ENCODE data around the gene CIDEB.

Gene CIDEB

DNA sequence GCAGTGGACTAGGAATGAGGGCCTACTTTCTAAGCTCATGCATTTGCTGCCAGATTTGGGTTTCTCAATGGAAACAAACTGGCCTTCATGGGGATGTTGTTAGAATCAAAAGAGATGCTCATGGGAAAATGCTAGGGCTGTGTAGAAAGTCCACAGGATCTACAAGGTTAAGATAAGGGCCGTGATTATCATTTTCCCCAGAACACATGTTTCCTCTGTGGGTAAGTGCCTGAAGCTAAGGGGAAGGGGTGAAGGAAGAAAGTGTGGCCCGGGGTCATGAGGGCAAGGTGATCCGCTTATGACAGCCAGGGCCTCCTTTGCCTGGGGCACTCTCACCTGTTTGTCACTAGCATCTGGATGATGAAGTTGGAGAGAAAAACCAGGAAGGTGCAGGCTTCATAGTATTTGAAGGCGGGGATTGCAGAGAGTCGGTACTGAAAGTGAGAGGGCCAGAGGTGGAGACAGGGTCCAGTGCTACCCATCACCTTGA is 17.3 kb upstream of the CIDEB start:
- no peak overlapping the region for H3K27ac Mint-ChIP-seq
- no peaks in the 10 kb centered on the region for H3K27me3 Mint-ChIP-seq

DNA sequence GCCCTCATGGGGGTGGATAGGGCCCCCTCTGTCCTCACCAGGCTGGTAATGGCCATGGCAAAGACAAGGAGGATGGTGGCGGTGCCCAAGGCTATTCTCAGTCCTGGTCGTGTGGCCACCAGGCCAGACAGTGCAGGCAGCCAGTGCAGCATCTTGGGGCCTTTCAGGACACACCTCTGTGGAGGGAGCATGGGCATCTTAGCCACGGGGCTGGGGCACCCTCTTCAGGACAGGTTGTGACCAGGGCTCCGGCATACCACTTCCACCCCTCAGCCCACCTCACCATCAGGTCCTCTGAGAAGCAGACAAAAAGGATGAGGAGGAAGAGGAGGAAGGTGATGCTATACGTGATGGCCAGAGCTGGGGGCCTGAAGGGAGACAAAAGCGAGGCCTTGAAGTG is 16.2 kb upstream of the CIDEB start:
- Mint-ChIP-seq H3K9me3 (no peaks in the 10 kb centered on the region), H3K36me3 (ENCODE audit: low read depth) (no peaks in the 10 kb centered on the region), H3K4me1 (ENCODE audit: low read depth) (peaks cover 13% of the 10 kb centered on the region), H3K4me3 (no peak overlapping the region), H3K27me3 (no peaks in the 10 kb centered on the region), H3K27ac (no peak overlapping the region)

More for the DNA sequence above, 17.3 kb upstream of the CIDEB start:
- H3K9me3 Mint-ChIP-seq: no peaks in the 10 kb centered on the region
- H3K4me1 Mint-ChIP-seq (ENCODE audit: low read depth): peaks cover 23% of the 10 kb centered on the region
- no peaks in the 10 kb centered on the region for H3K36me3 Mint-ChIP-seq (ENCODE audit: low read depth)
- no peak overlapping the region for H3K4me3 Mint-ChIP-seq

DNA sequence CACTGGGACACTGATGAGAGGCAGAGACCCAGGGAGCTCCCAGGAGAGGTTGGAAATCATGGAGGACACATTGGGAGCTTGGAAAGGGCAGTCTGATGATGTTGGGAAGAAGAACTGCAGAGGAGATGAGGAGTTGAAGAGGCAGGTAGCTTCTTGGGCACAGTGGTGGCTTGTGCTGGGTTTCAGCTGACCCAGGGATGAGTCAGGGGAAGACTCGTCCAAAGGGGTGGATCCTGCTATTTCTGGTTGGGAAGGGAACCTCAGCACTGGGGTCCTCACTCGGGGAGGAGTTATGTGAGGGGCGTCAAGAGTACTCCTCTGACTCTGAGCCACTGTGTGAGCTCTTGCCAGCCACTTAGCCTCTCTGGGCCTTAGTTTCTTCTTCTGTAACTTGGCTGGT is 15.6 kb upstream of the CIDEB start:
- no peak overlapping the region for H3K4me3 Mint-ChIP-seq
- H3K27ac Mint-ChIP-seq: no peak overlapping the region
- no peaks in the 10 kb centered on the region for H3K9me3 Mint-ChIP-seq
- no peaks in the 10 kb centered on the region for H3K36me3 Mint-ChIP-seq (ENCODE audit: low read depth)
- peaks cover 7% of the 10 kb centered on the region for H3K4me1 Mint-ChIP-seq (ENCODE audit: low read depth)
- H3K27me3 Mint-ChIP-seq: no peaks in the 10 kb centered on the region

DNA sequence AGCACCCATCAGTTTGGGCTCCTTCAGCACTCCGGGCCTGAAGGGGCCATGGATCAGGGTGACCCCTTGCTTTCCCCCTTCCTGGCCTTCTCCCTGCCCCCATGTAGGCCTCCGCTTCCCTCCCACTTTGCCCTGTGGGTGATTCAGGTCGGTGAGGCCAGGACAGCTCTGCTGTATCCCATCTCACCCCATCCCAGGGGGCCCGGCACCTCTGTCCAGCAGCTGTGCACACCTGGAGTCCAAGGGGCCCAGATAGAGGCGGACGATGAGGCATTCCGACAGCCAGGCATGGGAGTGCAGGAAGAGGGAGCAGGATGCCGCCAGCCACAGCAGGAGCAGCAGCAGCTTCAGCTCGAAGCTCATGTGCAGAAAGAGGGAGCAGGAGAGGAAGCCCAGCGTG is 14.9 kb upstream of the CIDEB start:
- Mint-ChIP-seq H3K4me1 (ENCODE audit: low read depth) (peaks cover 9% of the 10 kb centered on the region), H3K36me3 (ENCODE audit: low read depth) (no peaks in the 10 kb centered on the region), H3K4me3 (no peak overlapping the region), H3K27ac (no peak overlapping the region), H3K27me3 (no peaks in the 10 kb centered on the region), H3K9me3 (no peaks in the 10 kb centered on the region)

DNA sequence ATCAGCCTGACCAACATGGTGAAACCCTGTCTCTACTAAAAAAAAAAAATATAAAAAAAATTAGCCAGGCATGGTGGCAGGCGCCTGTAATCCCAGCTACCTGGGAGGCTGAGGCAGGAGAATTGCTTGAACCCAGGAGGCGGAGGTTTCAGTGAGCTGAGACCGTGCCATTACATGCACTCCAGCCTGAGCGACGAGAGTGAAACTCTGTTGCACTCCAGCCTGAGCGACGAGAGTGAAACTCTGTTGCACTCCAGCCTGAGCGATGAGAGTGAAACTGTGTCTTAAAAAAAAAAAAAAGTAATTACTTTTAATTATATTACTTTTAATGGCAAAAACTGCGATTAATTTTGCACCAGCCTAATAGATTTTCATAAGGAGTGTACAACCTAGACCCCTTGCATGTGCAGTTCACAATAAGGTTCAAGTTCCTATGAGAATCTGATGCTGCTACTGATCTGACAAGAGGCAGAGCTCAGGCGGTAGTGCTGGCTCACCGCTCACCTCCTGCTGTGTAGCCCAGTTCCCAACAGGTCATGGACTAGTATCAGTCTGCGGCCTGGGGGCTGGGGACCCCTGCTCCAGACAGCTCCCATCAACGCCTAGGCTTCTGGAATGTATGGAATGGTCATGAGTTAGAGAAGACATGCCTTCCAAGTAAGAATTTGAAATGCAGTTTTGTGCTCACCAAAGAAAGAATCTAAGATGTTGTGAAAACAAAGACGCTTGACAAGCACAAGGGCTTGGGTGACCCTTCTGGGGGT is 13.6 kb upstream of the CIDEB start:
- H3K9me3 Mint-ChIP-seq: no peaks in the 10 kb centered on the region
- H3K4me1 Mint-ChIP-seq (ENCODE audit: low read depth): peaks cover 12% of the 10 kb centered on the region
- H3K36me3 Mint-ChIP-seq (ENCODE audit: low read depth): peaks cover 3% of the 10 kb centered on the region
- no peak overlapping the region for H3K27ac Mint-ChIP-seq
- no peak overlapping the region for H3K4me3 Mint-ChIP-seq
- no peaks in the 10 kb centered on the region for H3K27me3 Mint-ChIP-seq

DNA sequence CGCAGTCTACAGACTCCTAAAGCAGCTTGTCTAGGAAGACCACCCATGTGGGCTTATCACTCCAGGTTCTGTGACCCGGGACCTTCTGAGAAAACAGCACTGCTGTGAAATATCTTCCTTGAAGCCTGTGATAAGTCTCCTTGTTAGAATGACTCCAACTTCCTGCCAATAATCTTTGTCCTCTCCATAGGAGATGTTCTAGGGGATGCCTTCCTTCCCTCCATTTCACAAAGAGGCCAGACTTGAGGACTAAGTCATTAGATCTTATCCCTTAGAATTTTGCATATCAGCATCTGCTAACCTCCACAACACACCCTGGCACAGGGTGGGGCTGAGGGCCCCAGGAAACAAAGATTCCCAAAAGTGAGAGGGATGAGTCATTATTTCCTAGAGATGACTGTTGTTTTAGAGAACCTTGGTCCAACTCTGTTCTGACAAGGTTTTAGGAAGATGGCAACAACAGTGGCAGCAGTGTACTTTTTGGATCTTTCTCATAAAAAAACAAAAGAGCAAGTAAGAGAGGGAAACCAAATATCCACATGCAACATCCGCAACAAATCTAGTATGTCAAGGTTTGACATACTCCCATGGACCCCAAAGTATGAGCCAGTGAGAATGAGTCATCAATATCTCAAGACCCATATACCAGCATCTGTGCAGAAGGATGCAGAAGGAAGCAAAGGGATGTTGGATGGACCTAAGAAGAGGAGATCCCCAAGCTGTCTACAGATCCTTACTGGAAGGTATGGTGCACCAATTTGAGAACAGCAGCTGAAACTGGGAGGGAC is 9.6 kb upstream of the CIDEB start:
- H3K27ac Mint-ChIP-seq: peak overlapping the region; percentile 74
- H3K4me1 Mint-ChIP-seq (ENCODE audit: low read depth): peaks cover 46% of the 10 kb centered on the region
- no peak overlapping the region for H3K4me3 Mint-ChIP-seq
- no peaks in the 10 kb centered on the region for H3K9me3 Mint-ChIP-seq
- H3K36me3 Mint-ChIP-seq (ENCODE audit: low read depth): peaks cover 16% of the 10 kb centered on the region
- no peaks in the 10 kb centered on the region for H3K27me3 Mint-ChIP-seq

DNA sequence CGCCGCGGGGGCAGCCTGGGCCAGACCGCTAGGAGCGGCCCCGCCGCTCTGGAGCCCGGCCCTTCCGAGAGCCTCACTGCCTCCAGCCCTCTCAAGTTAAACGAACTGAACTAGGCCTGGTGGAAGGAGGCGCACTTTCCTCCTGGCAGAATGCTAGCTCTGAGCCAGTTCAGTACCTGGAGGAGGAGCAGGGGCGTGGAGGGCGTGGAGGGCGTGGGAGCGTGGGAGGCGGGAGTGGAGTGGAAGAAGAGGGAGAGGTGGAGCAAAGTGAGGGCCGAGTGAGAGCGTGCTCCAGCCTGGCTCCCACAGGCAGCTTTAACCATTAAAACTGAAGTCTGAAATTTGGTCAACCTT is 8.8 kb upstream of the CIDEB start:
- peaks cover 20% of the 10 kb centered on the region for H3K36me3 Mint-ChIP-seq (ENCODE audit: low read depth)
- H3K9me3 Mint-ChIP-seq: no peaks in the 10 kb centered on the region
- H3K4me1 Mint-ChIP-seq (ENCODE audit: low read depth): peaks cover 54% of the 10 kb centered on the region
- no peak overlapping the region for H3K27ac Mint-ChIP-seq
- no peaks in the 10 kb centered on the region for H3K27me3 Mint-ChIP-seq
- H3K4me3 Mint-ChIP-seq: no peak overlapping the region

DNA sequence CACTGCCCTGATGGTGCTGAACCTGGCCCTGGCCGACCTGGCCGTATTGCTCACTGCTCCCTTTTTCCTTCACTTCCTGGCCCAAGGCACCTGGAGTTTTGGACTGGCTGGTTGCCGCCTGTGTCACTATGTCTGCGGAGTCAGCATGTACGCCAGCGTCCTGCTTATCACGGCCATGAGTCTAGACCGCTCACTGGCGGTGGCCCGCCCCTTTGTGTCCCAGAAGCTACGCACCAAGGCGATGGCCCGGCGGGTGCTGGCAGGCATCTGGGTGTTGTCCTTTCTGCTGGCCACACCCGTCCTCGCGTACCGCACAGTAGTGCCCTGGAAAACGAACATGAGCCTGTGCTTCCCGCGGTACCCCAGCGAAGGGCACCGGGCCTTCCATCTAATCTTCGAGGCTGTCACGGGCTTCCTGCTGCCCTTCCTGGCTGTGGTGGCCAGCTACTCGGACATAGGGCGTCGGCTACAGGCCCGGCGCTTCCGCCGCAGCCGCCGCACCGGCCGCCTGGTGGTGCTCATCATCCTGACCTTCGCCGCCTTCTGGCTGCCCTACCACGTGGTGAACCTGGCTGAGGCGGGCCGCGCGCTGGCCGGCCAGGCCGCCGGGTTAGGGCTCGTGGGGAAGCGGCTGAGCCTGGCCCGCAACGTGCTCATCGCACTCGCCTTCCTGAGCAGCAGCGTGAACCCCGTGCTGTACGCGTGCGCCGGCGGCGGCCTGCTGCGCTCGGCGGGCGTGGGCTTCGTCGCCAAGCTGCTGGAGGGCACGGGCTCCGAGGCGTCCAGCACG is 8.2 kb upstream of the CIDEB start:
- Mint-ChIP-seq H3K27me3 (no peaks in the 10 kb centered on the region), H3K4me3 (no peak overlapping the region), H3K9me3 (no peaks in the 10 kb centered on the region), H3K4me1 (ENCODE audit: low read depth) (peaks cover 56% of the 10 kb centered on the region), H3K27ac (no peak overlapping the region), H3K36me3 (ENCODE audit: low read depth) (peaks cover 20% of the 10 kb centered on the region)

DNA sequence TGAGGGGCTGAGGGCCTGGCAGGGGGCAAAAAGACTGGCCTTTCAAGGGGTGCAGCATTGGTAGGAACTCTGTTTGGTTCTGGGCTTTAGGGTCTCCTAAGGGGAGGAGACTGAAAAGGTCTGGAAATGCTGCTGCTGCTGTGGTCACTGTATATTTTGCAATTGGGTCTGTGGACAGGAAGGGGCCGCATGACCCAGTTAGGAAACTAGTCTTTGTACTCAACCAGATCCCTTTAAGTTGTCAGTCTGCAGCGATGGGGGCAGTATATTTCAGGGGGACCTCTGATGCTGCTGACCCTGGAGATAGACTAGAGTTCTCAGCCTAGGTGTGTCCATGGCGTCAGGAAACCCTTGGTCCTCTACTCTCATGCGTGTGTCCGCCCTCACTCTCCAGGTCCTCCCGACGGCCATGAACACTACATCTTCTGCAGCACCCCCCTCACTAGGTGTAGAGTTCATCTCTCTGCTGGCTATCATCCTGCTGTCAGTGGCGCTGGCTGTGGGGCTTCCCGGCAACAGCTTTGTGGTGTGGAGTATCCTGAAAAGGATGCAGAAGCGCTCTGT is 7.5 kb upstream of the CIDEB start:
- Mint-ChIP-seq H3K36me3 (ENCODE audit: low read depth) (peaks cover 20% of the 10 kb centered on the region), H3K4me3 (no peak overlapping the region), H3K27me3 (no peaks in the 10 kb centered on the region), H3K27ac (no peak overlapping the region), H3K4me1 (ENCODE audit: low read depth) (peaks cover 58% of the 10 kb centered on the region), H3K9me3 (no peaks in the 10 kb centered on the region)

DNA sequence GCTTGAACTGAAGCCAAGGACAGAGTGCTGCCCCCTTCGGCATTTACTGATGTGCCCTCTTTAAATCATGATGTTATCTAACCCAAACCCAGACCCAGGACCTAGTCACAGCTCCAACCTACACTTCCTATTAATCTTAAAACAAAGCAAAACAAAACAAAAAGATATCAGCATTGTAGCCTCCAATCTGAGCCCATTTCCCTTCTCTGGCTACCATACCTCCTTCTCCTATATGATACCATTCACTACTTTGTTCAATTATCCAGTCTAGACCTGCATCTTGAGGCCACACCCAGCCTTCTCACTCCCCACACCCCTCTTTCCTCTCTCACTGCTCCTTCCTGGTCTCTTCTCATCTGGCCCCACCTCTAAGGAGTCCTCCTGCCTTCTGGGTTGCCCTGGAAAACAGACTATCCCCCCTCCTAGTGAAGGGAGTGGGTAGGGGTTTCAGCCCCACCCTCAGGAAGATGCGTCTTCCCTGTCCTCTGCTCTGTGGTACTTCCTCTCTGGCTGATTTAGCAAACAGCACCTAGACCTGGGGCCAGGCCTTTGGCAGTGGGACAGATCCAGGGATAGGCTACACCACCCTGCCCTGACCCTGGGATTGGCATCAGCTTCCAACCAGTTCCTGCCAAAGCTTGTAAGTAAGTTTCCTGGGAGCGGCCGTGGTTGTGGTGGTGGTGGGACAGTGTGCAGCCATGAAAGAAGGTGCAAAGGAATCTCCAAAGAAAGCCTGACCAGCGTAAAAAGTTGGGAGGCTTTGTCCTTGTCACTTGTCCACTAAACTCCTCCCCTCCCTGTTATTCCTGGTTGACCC is 6.8 kb upstream of the CIDEB start:
- H3K4me1 Mint-ChIP-seq (ENCODE audit: low read depth): peaks cover 66% of the 10 kb centered on the region
- no peak overlapping the region for H3K4me3 Mint-ChIP-seq
- no peak overlapping the region for H3K27ac Mint-ChIP-seq
- no peaks in the 10 kb centered on the region for H3K27me3 Mint-ChIP-seq
- H3K36me3 Mint-ChIP-seq (ENCODE audit: low read depth): peaks cover 20% of the 10 kb centered on the region
- H3K9me3 Mint-ChIP-seq: no peaks in the 10 kb centered on the region

DNA sequence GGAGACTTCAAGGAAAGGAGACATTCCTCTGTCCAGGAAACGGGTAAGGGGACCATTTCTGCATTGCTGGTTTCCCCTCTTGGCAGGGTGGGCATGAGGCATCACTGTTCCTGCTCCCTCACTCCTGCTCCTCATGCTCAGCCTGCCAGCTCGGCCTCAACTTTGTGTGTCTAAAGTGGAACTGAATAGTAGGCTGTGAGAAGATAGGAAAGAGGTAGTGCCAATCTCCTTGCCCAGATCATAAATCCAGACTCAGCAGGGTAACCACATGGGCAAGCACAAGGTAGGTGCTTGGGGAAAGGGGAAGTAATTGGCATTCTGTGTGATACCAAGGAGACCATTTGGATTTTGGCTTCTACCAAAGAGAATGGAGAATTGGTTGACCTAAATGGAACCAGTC is 6.1 kb upstream of the CIDEB start:
- H3K9me3 Mint-ChIP-seq: no peaks in the 10 kb centered on the region
- peaks cover 27% of the 10 kb centered on the region for H3K36me3 Mint-ChIP-seq (ENCODE audit: low read depth)
- H3K27me3 Mint-ChIP-seq: no peaks in the 10 kb centered on the region
- peaks cover 70% of the 10 kb centered on the region for H3K4me1 Mint-ChIP-seq (ENCODE audit: low read depth)
- H3K27ac Mint-ChIP-seq: peak overlapping the region; percentile 81
- H3K4me3 Mint-ChIP-seq: peak overlapping the region; percentile 18

DNA sequence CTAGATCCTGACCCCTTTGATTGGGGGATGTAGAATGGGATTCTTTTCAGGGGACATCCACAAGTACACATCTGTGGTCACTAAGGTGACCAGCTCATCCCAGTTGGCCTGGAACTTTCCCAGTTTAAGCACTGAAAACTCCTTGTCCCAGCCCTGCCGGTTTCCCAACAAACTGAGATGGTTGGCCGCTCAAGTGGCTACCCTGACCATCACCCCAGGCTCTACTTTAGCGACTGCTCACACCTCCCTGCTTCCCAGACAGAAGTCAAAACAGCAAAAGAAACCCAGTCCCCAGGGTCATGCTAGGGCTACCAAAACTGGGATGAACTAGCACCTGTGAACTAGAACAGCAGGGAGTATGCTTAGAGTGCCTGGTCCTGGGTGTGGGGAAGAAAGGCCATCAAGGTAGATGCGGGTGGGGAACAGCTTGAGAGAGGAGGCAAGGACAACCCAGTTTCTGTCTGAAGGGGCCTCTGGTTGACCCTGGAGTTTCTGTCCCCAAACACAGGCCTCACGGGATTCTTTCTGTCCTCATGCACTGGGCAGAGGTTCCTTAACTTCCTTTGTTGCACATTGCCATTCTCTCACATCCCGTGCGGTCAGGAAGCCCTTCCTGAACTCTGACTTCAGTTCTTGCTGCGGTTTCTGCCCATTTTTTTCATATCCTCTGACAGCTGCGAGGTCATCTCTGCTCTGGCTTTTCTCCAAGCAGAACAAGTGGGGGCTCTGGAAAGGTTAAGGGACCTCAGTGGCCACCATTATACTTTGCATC is 5.1 kb upstream of the CIDEB start:
- Mint-ChIP-seq H3K27ac (peak overlapping the region; percentile 65), H3K4me1 (ENCODE audit: low read depth) (peaks cover 78% of the 10 kb centered on the region), H3K4me3 (peak overlapping the region; percentile 74), H3K27me3 (no peaks in the 10 kb centered on the region), H3K9me3 (no peaks in the 10 kb centered on the region), H3K36me3 (ENCODE audit: low read depth) (peaks cover 35% of the 10 kb centered on the region)

DNA sequence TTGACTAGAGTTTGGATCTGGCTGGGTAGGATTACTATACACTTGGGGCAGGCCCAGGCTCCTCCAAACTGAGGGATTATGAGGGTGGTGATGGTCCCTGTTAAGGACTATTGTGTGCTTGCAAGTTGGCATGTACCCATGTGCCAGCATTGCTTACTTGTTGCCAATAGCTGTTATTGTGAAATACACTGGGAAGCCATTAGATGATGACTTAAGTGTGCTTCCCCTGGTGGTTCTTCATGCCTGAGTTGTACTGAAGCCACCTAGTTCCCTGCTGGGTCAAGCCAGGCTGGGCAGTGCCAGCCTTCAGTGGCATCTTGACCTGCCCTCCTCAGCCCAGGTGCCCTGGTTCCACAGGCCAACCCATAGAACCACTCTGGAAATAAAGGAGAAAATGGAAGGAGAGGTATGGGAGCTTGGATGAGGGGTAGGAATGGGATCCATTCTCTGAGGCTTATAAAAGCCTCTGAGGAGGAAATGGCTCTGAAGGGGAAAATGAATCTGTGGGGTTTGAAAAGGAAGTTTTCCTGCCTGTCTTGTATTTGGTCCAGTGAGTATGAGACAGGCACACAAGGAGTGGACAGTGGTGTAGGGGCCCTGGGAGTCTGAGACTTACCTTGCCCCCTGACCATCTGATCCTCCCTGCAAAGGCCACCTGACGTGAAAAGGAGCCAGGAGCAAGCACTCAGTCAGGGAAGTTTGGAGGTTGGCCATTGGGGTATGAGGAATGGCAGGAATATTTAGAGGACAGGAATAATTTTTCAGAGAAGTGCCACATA is 4.2 kb upstream of the CIDEB start:
- H3K36me3 Mint-ChIP-seq (ENCODE audit: low read depth): peaks cover 40% of the 10 kb centered on the region
- no peaks in the 10 kb centered on the region for H3K27me3 Mint-ChIP-seq
- H3K4me3 Mint-ChIP-seq: peak overlapping the region; percentile 74
- no peaks in the 10 kb centered on the region for H3K9me3 Mint-ChIP-seq
- peaks cover 72% of the 10 kb centered on the region for H3K4me1 Mint-ChIP-seq (ENCODE audit: low read depth)
- peak overlapping the region; percentile 67 for H3K27ac Mint-ChIP-seq

All from stimulated activated naive CD8-positive, alpha-beta T cell treated with anti-CD3 and anti-CD28 coated beads, Interleukin-15, Interleukin-2, amounts not matched to agents 100 ng/mL and 50 ng/mL, for 24 hours (primary cell).